ENCODE measurements around the gene YBX2. TPM values are rescaled to one million over a fixed set of nuclear protein-coding genes. Genes with fewer than 3 reads are reported as not detected.

YBX2 gene
- total RNA-seq, 8 experiments from 2014 or later, result 0.09 to 2.4 (median 0.51) TPM

- peak within 1 kb of the TSS; percentile 98 for H3K27ac ChIP-seq
- in situ Hi-C loops (cut with MboI; ENCODE audit: low pct_unique_long_range_greater_than_20kb in 2 of 9, low sequenced_read_pairs in 9 of 9, unreplicated experiment in 9 of 9), result no loop called here
- peaks cover 10 to 14% of the 10 kb centered on the region in 2 donors for H3K4me1 ChIP-seq (replicated peaks in 1 of 2)
- H3K4me3 ChIP-seq, result peak within 1 kb of the TSS; percentile 96 to 100 (median 98)
- 0 to 3% (median 0%) methylated on average over 1 to 29 of the region's 62 CpGs; no CpG with 5 or more reads in 1 of the 10 experiments for WGBS, 10 experiments
- ATAC-seq (replicated peaks in 6 of 8), result peak; percentile 10 to 39 (median 20)
These were observed 52.4 kb downstream of the YBX2 start, which contains the start of gene GABARAP for GRCh38 chr17:7241783-7242716. GABARAP (minus strand) TSS chr17:7242449; CDS start chr17:7242330, 119 bp downstream.

GRCh38 chr17:7241090-7241733, 53.2 kb downstream of the YBX2 start:
- in situ Hi-C loops (cut with MboI; ENCODE audit: low pct_unique_long_range_greater_than_20kb in 2 of 9, low sequenced_read_pairs in 9 of 9, unreplicated experiment in 9 of 9), result no loop called here
- peak overlapping the region; percentile 96 to 100 (median 98) for H3K4me3 ChIP-seq
- 0 to 64% (median 19%) methylated on average over 2 to 7 of the region's 9 CpGs for WGBS, 10 experiments

GRCh38 chr17:7240375-7240774, 54.1 kb downstream of the YBX2 start:
- H3K27ac ChIP-seq, result no peak overlapping the region
- 20 to 100% (median 48%) methylated on average over 1 to 3 of the region's 4 CpGs; no CpG with 5 or more reads in 2 of the 10 experiments for WGBS, 10 experiments
- no peak for ATAC-seq (replicated peaks in 6 of 8)
- H3K4me3 ChIP-seq, result peak overlapping the region in 3 of 5 donors; percentile 28 to 98 (median 96)
- in situ Hi-C loops (cut with MboI; ENCODE audit: low pct_unique_long_range_greater_than_20kb in 2 of 9, low sequenced_read_pairs in 9 of 9, unreplicated experiment in 9 of 9), result no loop called here
- H3K4me1 ChIP-seq (replicated peaks in 1 of 2), result peaks cover 12 to 16% of the 10 kb centered on the region in 2 donors

More at GRCh38 chr17:7241090-7241733, 53.2 kb downstream of the YBX2 start:
- ATAC-seq (replicated peaks in 6 of 8), result no peak
- peak overlapping the region; percentile 98 for H3K27ac ChIP-seq
- peaks cover 12 to 16% of the 10 kb centered on the region in 2 donors for H3K4me1 ChIP-seq (replicated peaks in 1 of 2)

GRCh38 chr17:7239091-7240027, 55.1 kb downstream of the YBX2 start, which contains the start of gene PHF23:
PHF23 (minus strand) TSS chr17:7239457; CDS start chr17:7239279, 178 bp downstream.
- in situ Hi-C loops (cut with MboI; ENCODE audit: low pct_unique_long_range_greater_than_20kb in 2 of 9, low sequenced_read_pairs in 9 of 9, unreplicated experiment in 9 of 9), result no loop called here
- peaks cover 17 to 21% of the 10 kb centered on the region in 2 donors for H3K4me1 ChIP-seq (replicated peaks in 1 of 2)
- H3K4me3 ChIP-seq, result peak within 1 kb of the TSS; percentile 72 to 98 (median 84)
- WGBS, 10 experiments, result 0 to 6% (median 0%) methylated on average over 1 to 24 of the region's 72 CpGs; no CpG with 5 or more reads in 3 of the 10 experiments
- H3K27ac ChIP-seq, result peak within 1 kb of the TSS; percentile 76 to 83
- peak; percentile 47 to 78 (median 72) for ATAC-seq (replicated peaks in 6 of 8)

- no CpG with 5 or more reads among the region's 39 CpGs for WGBS, 10 experiments
- H3K27ac ChIP-seq, result peak overlapping the region; percentile 76 to 83
- peaks cover 16 to 21% of the 10 kb centered on the region in 2 donors for H3K4me1 ChIP-seq (replicated peaks in 1 of 2)
- in situ Hi-C loops (cut with MboI; ENCODE audit: low pct_unique_long_range_greater_than_20kb in 2 of 9, low sequenced_read_pairs in 9 of 9, unreplicated experiment in 9 of 9), result no loop called here
- peak overlapping the region; percentile 72 to 96 (median 84) for H3K4me3 ChIP-seq
- ATAC-seq (replicated peaks in 6 of 8), result no peak
These were observed 55.9 kb downstream of the YBX2 start for GRCh38 chr17:7238420-7239090.

Other genes starting within 250 kb of the YBX2 start
- gene CLEC10A, start 214.4 kb downstream of the YBX2 start, total RNA-seq, result under 1 TPM in 3 of 8 experiments, not detected in 5; 0.09 to 0.38 (median 0.36) TPM
- gene ASGR2, start 179.8 kb downstream of the YBX2 start, total RNA-seq, result under 1 TPM in 3 of 8 experiments, not detected in 5; 0.11 to 0.51 (median 0.49) TPM
- 10 to 100 TPM in 4 of 8 experiments, 1 to 10 TPM in 4; 1.4 to 26.7 (median 10.1) TPM for gene ASGR1, start 115.3 kb downstream of the YBX2 start, total RNA-seq
- gene DLG4, start 74.8 kb downstream of the YBX2 start, total RNA-seq, result 10 to 100 TPM in 7 of 8 experiments, 1 to 10 TPM in 1; 5.6 to 91.4 (median 42.6) TPM
- gene ACADVL, start 74.7 kb downstream of the YBX2 start, total RNA-seq, result 100 to 1,000 TPM in 7 of 8 experiments, 10 to 100 TPM in 1; 77.7 to 513 (median 215) TPM
- gene DVL2, start 60.1 kb downstream of the YBX2 start, total RNA-seq, result 10 to 100 TPM; 31.3 to 63.1 (median 40.6) TPM
- 10 to 100 TPM; 25.2 to 63.1 (median 49.4) TPM for gene PHF23, start 55.2 kb downstream of the YBX2 start, total RNA-seq
- 100 to 1,000 TPM; 336 to 734 (median 573) TPM for gene GABARAP, start 52.2 kb downstream of the YBX2 start, total RNA-seq
- gene CTDNEP1, start 42.9 kb downstream of the YBX2 start, total RNA-seq, result 10 to 100 TPM; 36.5 to 94.1 (median 56.7) TPM
- gene ELP5, start 42.4 kb downstream of the YBX2 start, total RNA-seq, result 10 to 100 TPM; 30.5 to 62.7 (median 51.5) TPM
- 1 to 10 TPM in 4 of 8 experiments, under 1 TPM in 4; 0.32 to 3.7 (median 0.99) TPM for gene CLDN7, start 32.2 kb downstream of the YBX2 start, total RNA-seq
- gene SLC2A4, start 12.9 kb downstream of the YBX2 start, total RNA-seq, result 1 to 10 TPM in 1 of 8 experiments, under 1 TPM in 7; 0.20 to 1.4 (median 0.38) TPM
- gene EIF5A, start 13.0 kb upstream of the YBX2 start, total RNA-seq, result 100 to 1,000 TPM; 104 to 785 (median 231) TPM
- 10 to 100 TPM; 35.1 to 61.1 (median 52.0) TPM for gene GPS2, start 20.7 kb upstream of the YBX2 start, total RNA-seq
- gene NEURL4, start 34.7 kb upstream of the YBX2 start, total RNA-seq, result 10 to 100 TPM; 11.4 to 44.6 (median 27.1) TPM
- gene ACAP1, start 41.9 kb upstream of the YBX2 start, total RNA-seq, result 10 to 100 TPM in 6 of 8 experiments, 1 to 10 TPM in 2; 4.9 to 36.4 (median 11.4) TPM
- gene KCTD11, start 57.5 kb upstream of the YBX2 start, total RNA-seq, result 10 to 100 TPM in 1 of 8 experiments, 1 to 10 TPM in 7; 4.0 to 14.5 (median 6.1) TPM
- gene TMEM95, start 60.5 kb upstream of the YBX2 start, total RNA-seq, result under 1 TPM in 6 of 8 experiments, not detected in 2; 0.11 to 0.57 (median 0.32) TPM
- gene TNK1, start 86.5 kb upstream of the YBX2 start, total RNA-seq, result 1 to 10 TPM; 1.3 to 8.6 (median 2.4) TPM
- gene PLSCR3, start 99.9 kb upstream of the YBX2 start, total RNA-seq, result 10 to 100 TPM in 4 of 8 experiments, 1 to 10 TPM in 4; 3.8 to 24.8 (median 12.4) TPM
- gene TMEM256, start 109.5 kb upstream of the YBX2 start, total RNA-seq, result 100 to 1,000 TPM in 7 of 8 experiments, 10 to 100 TPM in 1; 50.7 to 141 (median 111) TPM
- gene NLGN2, start 113.2 kb upstream of the YBX2 start, total RNA-seq, result 10 to 100 TPM in 7 of 8 experiments, 1 to 10 TPM in 1; 3.7 to 27.8 (median 18.1) TPM
- gene SPEM1, start 125.7 kb upstream of the YBX2 start, total RNA-seq, result under 1 TPM in 1 of 8 experiments, not detected in 7; 1.00 TPM
- under 1 TPM in 3 of 8 experiments, not detected in 5; 0.24 to 0.43 (median 0.40) TPM for gene SPEM2, start 131.0 kb upstream of the YBX2 start, total RNA-seq
- gene SPEM3, start 134.2 kb upstream of the YBX2 start, total RNA-seq, result 1 to 10 TPM in 1 of 8 experiments, under 1 TPM in 5, not detected in 2; 0.13 to 1.0 (median 0.32) TPM
- 1 to 10 TPM in 6 of 8 experiments, under 1 TPM in 2; 0.33 to 5.4 (median 1.7) TPM for gene TMEM102, start 140.8 kb upstream of the YBX2 start, total RNA-seq
- 10 to 100 TPM in 4 of 8 experiments, 1 to 10 TPM in 2, under 1 TPM in 2; 0.61 to 17.4 (median 7.1) TPM for gene FGF11, start 144.9 kb upstream of the YBX2 start, total RNA-seq
- 10 to 100 TPM in 1 of 8 experiments, 1 to 10 TPM in 7; 2.2 to 13.0 (median 8.0) TPM for gene CHRNB1, start 150.4 kb upstream of the YBX2 start, total RNA-seq
- 10 to 100 TPM in 7 of 8 experiments, 1 to 10 TPM in 1; 9.8 to 36.2 (median 13.4) TPM for gene ZBTB4, start 185.0 kb upstream of the YBX2 start, total RNA-seq
- 1 to 10 TPM in 4 of 8 experiments, under 1 TPM in 4; 0.49 to 1.9 (median 0.86) TPM for gene SLC35G6, start 186.8 kb upstream of the YBX2 start, total RNA-seq
- 100 to 1,000 TPM in 2 of 8 experiments, 10 to 100 TPM in 6; 26.0 to 137 (median 43.8) TPM for gene POLR2A, start 189.7 kb upstream of the YBX2 start, total RNA-seq

All from motor neuron (in vitro differentiated cells).